Kidney (tissue), 14 donors: Measurements from ENCODE around the gene CHRNA9. TPM values are rescaled to one million over a fixed set of nuclear protein-coding genes. Genes with fewer than 3 reads are reported as not detected.

Experiments used
- DNase-seq, 5 donors: peaks; one replicate each; pipeline ENCODE4 v3.0.0-alpha.2; 2013 to 2020
- FAIRE-seq: peaks from 2 replicates; lab custom pipeline; 2012; peaks lifted over from hg19 to GRCh38; lab: Jason Lieb, UNC
- H3K27ac ChIP-seq, 2 donors: one replicate each; pipeline ENCODE4 v1.7.0; 2013; ENCODE audit warnings: low read depth in 2 of 2, low read length in 2 of 2, inconsistent platforms in 1 of 2
- H3K27me3 ChIP-seq: one replicate; pipeline ENCODE4 v1.7.1; 2013; ENCODE audit warnings: low read length, inconsistent platforms; ENCODE audit not compliant: control insufficient read depth, insufficient read depth
- H3K36me3 ChIP-seq, 3 donors: one replicate each; pipeline versions ENCODE4 v1.7.0 to v1.7.1; 2013; ENCODE audit warnings: low read length in 3 of 3, control low read depth in 1 of 3, inconsistent platforms in 1 of 3; ENCODE audit not compliant: insufficient read depth in 3 of 3, control insufficient read depth in 2 of 3
- H3K4me1 ChIP-seq, 3 donors: one replicate each; pipeline versions ENCODE4 v1.7.0 to v1.7.1; 2013; ENCODE audit warnings: low read length in 3 of 3, inconsistent platforms in 1 of 3, low read depth in 1 of 3; ENCODE audit not compliant: control insufficient read depth in 2 of 3, insufficient read depth in 2 of 3
- H3K4me3 ChIP-seq, 3 donors: one replicate each; pipeline versions ENCODE4 v1.7.0 to v1.8.1; 2013; ENCODE audit warnings: low read length in 3 of 3, control low read depth in 1 of 3, inconsistent platforms in 1 of 3
- H3K9ac ChIP-seq, 3 donors: one replicate each; pipeline versions ENCODE4 v1.7.0 to v1.7.1; 2013; ENCODE audit warnings: low read length in 3 of 3, control low read depth in 1 of 3, inconsistent platforms in 1 of 3
- H3K9me3 ChIP-seq, 3 donors: one replicate each; pipeline versions ENCODE4 v1.7.0 to v1.7.1; 2013; ENCODE audit warnings: low read length in 3 of 3, control low read depth in 1 of 3, inconsistent platforms in 1 of 3; ENCODE audit not compliant: control insufficient read depth in 2 of 3, insufficient read depth in 1 of 3
- CTCF ChIP-seq: IDR thresholded peaks from 3 replicates; pipeline ENCODE4 v1.5.1; 2012; ENCODE audit warnings: mild to moderate bottlenecking, moderate library complexity, borderline replicate concordance; ENCODE audit not compliant: insufficient read depth; ENCODE audit errors: extremely low read depth
- intact Hi-C: fragments of 100-400 bp; cut with DNase I; formaldehyde crosslinking; loops from one replicate; pipeline ENCODE4 v1.11.1; 2022
- polyA plus RNA-seq: library from polyadenylated mRNA; stranded (reverse); fragments of 350-450 nt; fragmentation: Illumina TruSeq; extraction: RNeasy Lipid Tissue Mini Kit (QIAGEN cat#74804); gene quantifications from one replicate; pipeline ENCODE4 v1.2.3, GENCODE V29; 2014; ENCODE audit warnings: low read depth, low replicate concordance; ENCODE audit not compliant: insufficient read depth
- total RNA-seq: library from RNA; stranded (reverse); fragmentation: NEBNext Ultra II Directional; extraction: Animal tissue kit (Norgen Biotek cat#: 25700); gene quantifications from one replicate; pipeline ENCODE4 v1.2.1, GENCODE V29; 2021
- donor health status: control.
- donor health status: control.
- donor health status: control.
- donor health status: control.
- donor health status: control.
- donor health status: DM: yes; HTN: yes; CAD: no.
- donor health status: Normal renal cell carcinoma (clear cell type).

CHRNA9 gene
- total and polyA plus RNA-seq, 2 donors from 2014 or later = not detected

- no peaks in the 10 kb centered on the region for H3K9me3 ChIP-seq
- no peak for FAIRE-seq
- H3K36me3 ChIP-seq = no peaks in the 10 kb centered on the region
- H3K27me3 ChIP-seq = no peaks in the 10 kb centered on the region
- TF ChIP-seq CTCF = no peak
- no peak overlapping the region for H3K9ac ChIP-seq
- no peak overlapping the region for H3K27ac ChIP-seq
- H3K4me1 ChIP-seq = no peaks in the 10 kb centered on the region
- no peak overlapping the region for H3K4me3 ChIP-seq
- no peak for DNase-seq
- intact Hi-C loops = no loop called here
Measured at GRCh38 chr4:40300371-40301162, 34.6 kb upstream of the CHRNA9 start.

- FAIRE-seq = no peak
- Histone ChIP-seq H3K36me3 (no peaks in the 10 kb centered on the region), H3K27ac (no peak overlapping the region), H3K9me3 (no peaks in the 10 kb centered on the region), H3K27me3 (no peaks in the 10 kb centered on the region), H3K4me1 (no peaks in the 10 kb centered on the region), H3K4me3 (no peak overlapping the region), H3K9ac (no peak overlapping the region)
- DNase-seq = peak in 1 of 5 donors; percentile 50
- TF ChIP-seq CTCF = no peak
- intact Hi-C loops = no loop called here
Measured at GRCh38 chr4:40301603-40302002, 33.5 kb upstream of the CHRNA9 start.

- no peaks in the 10 kb centered on the region for H3K4me1 ChIP-seq
- no peak overlapping the region for H3K4me3 ChIP-seq
- FAIRE-seq (no peak), DNase-seq (no peak)
- H3K36me3 ChIP-seq = no peaks in the 10 kb centered on the region
- H3K27ac ChIP-seq = no peak overlapping the region
- no peaks in the 10 kb centered on the region for H3K27me3 ChIP-seq
- H3K9me3 ChIP-seq = no peaks in the 10 kb centered on the region
- no peak overlapping the region for H3K9ac ChIP-seq
- intact Hi-C loops = no loop called here
- TF ChIP-seq CTCF = no peak
Measured at GRCh38 chr4:40303751-40304150, 31.4 kb upstream of the CHRNA9 start.
